Measurements from ENCODE around the gene ZNF626. TPM values are rescaled to one million over a fixed set of nuclear protein-coding genes. Genes with fewer than 3 reads are reported as not detected.

Gene ZNF626
- 6.9 and 7.3 TPM in 2 replicates for total RNA-seq

DNA sequence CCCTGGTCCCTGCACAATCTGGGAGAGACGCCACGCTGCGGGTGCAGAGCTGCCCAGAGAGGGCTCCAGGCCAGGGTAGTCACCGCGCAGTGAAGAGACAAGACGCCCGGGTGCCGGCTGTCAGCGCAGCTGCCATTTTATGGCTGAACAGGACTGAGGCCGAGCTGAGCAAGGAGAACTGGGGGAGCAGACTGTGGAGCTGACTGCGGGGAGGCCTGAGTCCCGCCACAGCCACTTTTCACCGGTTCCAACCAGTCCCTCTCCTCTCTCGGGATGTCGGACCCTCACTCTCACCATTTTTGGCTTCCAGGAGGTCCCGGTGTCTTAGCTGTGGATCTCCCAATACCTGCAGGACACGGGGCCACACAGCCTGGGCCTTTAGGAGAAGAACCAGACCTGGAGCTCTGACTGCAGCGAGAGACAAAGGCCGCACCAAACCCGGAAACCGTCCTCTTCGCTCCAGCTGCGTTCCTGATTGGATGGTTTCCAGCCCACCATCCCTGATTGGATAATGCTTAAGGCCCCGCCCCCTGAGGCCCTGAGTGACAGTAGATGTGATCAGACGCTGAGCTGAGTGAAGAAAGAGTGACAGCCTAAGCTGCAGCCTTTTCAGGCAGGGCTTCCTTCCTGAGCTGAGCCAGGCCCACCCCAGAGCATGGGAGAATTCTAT lies at the start of gene ZNF626:
ZNF626 (minus strand) TSS at position 422 of the 670 bp plus-strand sequence; CDS start at position 297, 125 bp downstream.

Other genes with a start within 250 kb of the ZNF626 start
- gene ZNF737, start 95.8 kb downstream of the ZNF626 start, total RNA-seq = 2.3 and 8.6 TPM in 2 replicates
- gene ZNF66, start 114.7 kb upstream of the ZNF626 start, total RNA-seq = 1.2 and 2.2 TPM in 2 replicates

Data from hair follicular keratinocyte (primary cell).